ENCODE results near the gene SYCP2L.
"Not testable (repeated sequence)": the region's sequence is repeated elsewhere in the genome, so short reads cannot be mapped to it uniquely, and the experiment has no call there.

The SYCP2L gene

DNA sequence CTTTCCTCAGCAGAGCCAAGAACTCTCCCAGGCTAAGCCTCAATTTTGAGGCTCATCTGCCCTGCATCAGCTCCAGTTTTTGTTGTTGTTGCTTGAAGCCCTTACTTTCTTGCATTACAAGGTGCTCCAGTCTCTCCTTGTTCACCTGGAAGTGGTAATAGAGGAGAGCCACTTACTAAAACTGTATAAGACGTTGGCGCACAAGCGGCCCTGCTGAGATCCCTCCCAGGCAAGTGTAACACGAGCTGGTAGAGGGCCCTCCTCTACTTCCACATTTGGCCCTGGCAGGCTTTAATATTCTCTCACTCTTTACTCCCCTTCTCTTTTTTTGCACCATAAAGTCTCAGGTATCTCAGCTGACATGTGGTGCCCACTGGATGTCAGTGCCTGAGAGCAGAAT, 24.5 kb upstream of the SYCP2L start:
- TF ChIP-seq, protein P1, sequence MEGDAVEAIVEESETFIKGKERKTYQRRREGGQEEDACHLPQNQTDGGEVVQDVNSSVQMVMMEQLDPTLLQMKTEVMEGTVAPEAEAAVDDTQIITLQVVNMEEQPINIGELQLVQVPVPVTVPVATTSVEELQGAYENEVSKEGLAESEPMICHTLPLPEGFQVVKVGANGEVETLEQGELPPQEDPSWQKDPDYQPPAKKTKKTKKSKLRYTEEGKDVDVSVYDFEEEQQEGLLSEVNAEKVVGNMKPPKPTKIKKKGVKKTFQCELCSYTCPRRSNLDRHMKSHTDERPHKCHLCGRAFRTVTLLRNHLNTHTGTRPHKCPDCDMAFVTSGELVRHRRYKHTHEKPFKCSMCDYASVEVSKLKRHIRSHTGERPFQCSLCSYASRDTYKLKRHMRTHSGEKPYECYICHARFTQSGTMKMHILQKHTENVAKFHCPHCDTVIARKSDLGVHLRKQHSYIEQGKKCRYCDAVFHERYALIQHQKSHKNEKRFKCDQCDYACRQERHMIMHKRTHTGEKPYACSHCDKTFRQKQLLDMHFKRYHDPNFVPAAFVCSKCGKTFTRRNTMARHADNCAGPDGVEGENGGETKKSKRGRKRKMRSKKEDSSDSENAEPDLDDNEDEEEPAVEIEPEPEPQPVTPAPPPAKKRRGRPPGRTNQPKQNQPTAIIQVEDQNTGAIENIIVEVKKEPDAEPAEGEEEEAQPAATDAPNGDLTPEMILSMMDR (IDR thresholded peaks at IDR 0.05), result no peak
- no peak for TF ChIP-seq ZFX (IDR thresholded peaks at IDR 0.05; ENCODE audit: borderline replicate concordance)
- no peak overlapping the region for H3K27ac ChIP-seq

DNA sequence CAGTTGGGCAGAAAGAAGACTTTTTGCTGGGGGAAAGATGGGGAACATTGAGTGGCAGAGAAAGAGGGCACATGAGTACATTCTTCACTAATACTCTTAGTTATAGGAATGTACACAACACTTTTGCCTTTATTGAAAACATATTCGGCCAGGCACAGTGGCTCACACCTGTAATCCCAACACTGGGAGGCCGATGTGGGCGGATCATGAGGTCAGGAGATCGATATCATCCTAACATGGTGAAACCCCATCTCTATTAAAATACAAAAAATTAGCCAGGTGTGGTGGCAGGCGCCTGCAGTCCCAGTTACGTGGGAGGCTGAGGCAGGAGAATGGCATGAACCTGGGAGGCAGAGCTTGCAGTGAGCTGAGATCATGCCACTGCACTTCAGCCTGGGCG, 23.8 kb upstream of the SYCP2L start:
- H3K27ac ChIP-seq, result not testable (repeated sequence)

DNA sequence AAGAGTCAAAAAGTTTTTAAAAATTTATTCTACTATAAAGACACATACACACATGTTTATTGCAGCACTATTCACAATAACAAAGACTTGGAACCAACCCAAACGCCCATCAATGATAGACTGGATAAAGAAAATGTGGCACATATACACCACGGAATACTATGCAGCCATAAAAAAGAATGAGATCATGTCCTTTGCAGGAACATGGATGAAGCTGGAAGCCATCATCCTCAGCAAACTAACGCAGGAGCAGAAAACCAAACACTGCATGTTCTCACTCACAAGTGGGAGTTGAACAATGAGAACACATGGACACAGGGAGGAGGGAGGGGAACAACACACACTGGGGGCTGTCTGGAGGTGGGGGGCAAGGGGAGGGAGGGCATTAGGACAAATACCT, 20.1 kb upstream of the SYCP2L start:
- H3K27ac ChIP-seq, result not testable (repeated sequence)

DNA sequence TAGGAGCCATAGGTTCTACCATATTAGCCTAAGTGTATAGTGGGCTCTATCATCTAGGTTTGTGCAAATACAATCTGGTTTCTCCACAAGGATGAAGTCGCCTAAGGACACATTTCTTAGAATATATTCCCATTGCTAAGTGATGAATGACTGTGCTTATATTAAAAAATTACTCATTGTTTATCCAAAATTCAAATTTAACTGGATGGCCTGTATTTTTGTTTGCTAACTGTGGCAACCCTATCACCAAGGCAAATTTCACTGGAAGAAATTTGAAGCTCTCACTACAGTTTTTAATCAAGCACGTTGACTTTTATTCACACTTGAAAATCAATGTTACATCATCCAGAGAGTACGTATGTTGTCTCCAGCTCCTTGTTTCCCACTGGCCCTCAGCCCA, 18.9 kb upstream of the SYCP2L start:
- no peak overlapping the region for H3K27ac ChIP-seq
- TF ChIP-seq, protein P1 (IDR thresholded peaks at IDR 0.05), result no peak
- TF ChIP-seq ZFX (IDR thresholded peaks at IDR 0.05; ENCODE audit: borderline replicate concordance), result no peak

DNA sequence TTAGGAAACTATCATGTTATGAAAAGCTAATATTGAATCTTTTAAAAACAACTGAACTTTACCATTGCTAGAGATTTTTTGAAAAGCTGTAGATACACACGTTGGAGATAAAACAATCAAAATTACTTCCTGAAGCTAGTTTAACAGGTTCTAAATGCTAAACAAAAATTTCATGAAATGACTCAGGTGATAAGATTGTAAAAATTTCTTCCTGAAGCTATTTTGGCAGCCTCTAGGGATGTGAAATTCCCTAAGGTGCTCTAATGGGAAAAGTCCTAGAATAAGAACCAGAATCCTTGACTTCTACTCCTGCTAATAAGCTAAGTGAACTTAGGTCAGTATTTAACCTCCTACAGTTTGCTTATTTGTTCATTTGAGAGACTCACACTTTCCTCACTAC, 13.5 kb upstream of the SYCP2L start:
- TF ChIP-seq, protein P1 (IDR thresholded peaks at IDR 0.05), result no peak
- no peak for TF ChIP-seq ZFX (IDR thresholded peaks at IDR 0.05; ENCODE audit: borderline replicate concordance)
- H3K27ac ChIP-seq, result no peak overlapping the region

DNA sequence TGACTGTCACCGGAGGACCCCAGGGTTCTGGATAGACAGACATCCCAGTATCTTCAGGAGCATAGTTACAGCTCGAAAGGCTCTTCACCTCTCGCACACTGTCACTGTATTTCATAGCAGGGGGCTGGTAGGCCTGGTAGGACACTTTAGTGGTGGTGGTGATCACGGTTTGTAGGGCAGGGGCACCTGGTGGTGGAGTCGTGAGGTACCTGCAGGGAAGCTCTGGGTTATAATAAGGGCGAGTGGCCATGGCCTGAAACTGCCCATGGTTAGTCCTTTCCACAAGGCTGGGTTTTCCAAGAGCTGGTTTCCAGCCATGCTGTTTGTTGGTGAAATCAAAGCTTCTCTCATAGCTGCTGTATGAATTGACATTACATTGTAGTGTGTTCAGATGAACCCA, 12.6 kb upstream of the SYCP2L start:
- no peak overlapping the region for H3K27ac ChIP-seq
- TF ChIP-seq, protein P1 (IDR thresholded peaks at IDR 0.05), result no peak
- no peak for TF ChIP-seq ZFX (IDR thresholded peaks at IDR 0.05; ENCODE audit: borderline replicate concordance)

DNA sequence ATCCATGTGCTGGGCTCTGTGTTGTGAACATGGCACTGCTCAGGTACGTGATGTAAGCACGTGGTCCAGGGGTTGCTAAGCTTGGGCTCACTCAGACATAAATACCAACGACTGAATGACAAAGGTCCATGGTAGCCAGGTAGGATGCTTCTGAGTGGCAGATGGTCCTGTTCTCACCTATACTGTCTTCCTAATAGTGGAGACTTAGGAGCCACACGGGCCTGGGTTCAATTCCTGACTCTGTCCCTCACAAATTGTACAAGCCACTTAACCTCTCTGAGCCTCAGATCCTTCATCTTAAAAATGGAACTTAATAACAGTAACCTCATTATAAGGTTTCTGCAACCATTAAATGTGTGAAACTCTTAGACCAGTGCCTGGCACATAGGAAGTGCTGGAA, 11.8 kb upstream of the SYCP2L start:
- no peak overlapping the region for H3K27ac ChIP-seq
- no peak for TF ChIP-seq ZFX (IDR thresholded peaks at IDR 0.05; ENCODE audit: borderline replicate concordance)
- TF ChIP-seq, protein P1 (IDR thresholded peaks at IDR 0.05), result no peak

DNA sequence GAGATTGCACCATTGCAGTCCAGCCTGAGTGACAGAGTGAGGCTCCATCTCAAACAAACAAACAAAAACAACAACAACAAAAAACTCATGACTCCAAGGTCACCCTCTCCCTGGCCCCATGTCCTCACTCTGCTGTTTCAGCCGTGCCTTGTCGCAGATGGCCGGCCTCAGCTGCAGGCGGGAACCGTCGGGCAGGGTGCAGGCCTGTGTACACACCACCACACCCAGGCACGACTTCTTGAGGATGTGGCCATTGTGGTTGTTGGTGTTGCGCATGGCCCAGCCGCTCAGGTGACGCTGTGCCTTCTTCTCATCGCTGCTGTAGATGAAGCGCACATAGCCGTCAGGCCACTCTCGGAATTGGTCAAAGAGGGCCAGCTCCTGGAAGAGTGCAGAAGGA, 9.8 kb upstream of the SYCP2L start:
- TF ChIP-seq, protein P1 (IDR thresholded peaks at IDR 0.05), result no peak
- no peak for TF ChIP-seq ZFX (IDR thresholded peaks at IDR 0.05; ENCODE audit: borderline replicate concordance)
- H3K27ac ChIP-seq, result no peak overlapping the region

DNA sequence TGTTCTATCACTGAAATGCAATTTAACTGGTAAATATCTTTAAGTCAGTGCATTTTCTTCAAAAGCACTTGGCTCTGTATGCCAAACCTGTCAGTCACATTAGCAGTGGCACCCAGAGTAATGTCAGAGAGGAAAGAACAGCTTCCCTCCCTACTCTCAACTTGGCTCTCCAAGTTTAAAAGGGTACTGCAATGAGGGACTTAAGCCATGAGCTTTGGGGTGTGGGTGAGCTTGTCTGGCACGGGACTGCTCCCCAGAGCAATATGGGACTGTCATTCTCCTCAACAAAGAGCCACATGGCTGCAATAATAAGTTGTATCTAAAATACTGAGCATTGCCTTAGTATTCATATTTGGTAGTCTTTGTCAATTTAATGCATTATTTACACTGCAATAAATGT, 9.0 kb upstream of the SYCP2L start:
- TF ChIP-seq ZFX (IDR thresholded peaks at IDR 0.05; ENCODE audit: borderline replicate concordance), result no peak
- TF ChIP-seq, protein P1 (IDR thresholded peaks at IDR 0.05), result no peak

More for the DNA sequence above, 9.0 kb upstream of the SYCP2L start:
- no peak overlapping the region for H3K27ac ChIP-seq
